Muscle layer of duodenum (tissue), 2 donors: Measurements from ENCODE around the gene EIF4E2.

Source experiments
- H3K27ac ChIP-seq: one replicate; pipeline ENCODE4 v1.7.0; 2013; ENCODE audit warnings: mild to moderate bottlenecking, low read length
- H3K27me3 ChIP-seq: one replicate; pipeline ENCODE4 v1.7.0; 2013; ENCODE audit warnings: low read depth, mild to moderate bottlenecking, control low read depth, low read length
- H3K36me3 ChIP-seq, 2 donors: one replicate each; pipeline ENCODE4 v1.7.0; 2013; ENCODE audit warnings: low read length in 2 of 2, control low read depth in 1 of 2, mild to moderate bottlenecking in 1 of 2; ENCODE audit not compliant: insufficient read depth in 2 of 2, control insufficient read depth in 1 of 2
- H3K4me1 ChIP-seq, 2 donors: one replicate each; pipeline ENCODE4 v1.7.0; 2013; ENCODE audit warnings: low read length in 2 of 2, mild to moderate bottlenecking in 2 of 2, control low read depth in 1 of 2, moderate library complexity in 1 of 2; ENCODE audit not compliant: insufficient read depth in 2 of 2, control insufficient read depth in 1 of 2
- H3K4me3 ChIP-seq, 2 donors: one replicate each; pipeline ENCODE4 v1.7.0; 2013; ENCODE audit warnings: low read length in 2 of 2, low read depth in 1 of 2, mild to moderate bottlenecking in 1 of 2
- H3K9me3 ChIP-seq, 2 donors: one replicate each; pipeline ENCODE4 v1.7.0; 2013; ENCODE audit warnings: low read length in 2 of 2, control low read depth in 1 of 2, mild to moderate bottlenecking in 1 of 2; ENCODE audit not compliant: control insufficient read depth in 1 of 2
- donor health status: healthy.

Gene EIF4E2

DNA sequence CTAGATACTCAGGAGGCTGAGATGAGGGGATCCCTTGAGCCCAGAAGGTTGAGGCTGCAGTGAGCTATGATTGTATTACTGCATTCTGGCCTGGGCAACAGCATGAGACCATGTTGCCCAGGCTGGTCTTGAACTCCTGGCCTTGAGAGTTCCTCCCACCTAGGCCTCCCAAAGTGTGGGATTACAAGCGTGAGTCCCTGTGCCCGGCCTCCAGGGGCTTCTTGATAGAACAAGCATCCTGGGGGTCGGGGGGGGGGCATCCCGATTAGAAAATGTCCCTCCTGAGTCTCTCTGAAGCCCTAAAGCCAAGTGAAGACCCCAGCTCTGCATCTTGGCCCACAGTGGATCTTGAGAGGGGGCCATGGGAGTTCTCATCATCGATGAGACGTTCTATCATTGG is 60.6 kb downstream of the EIF4E2 start:
- Histone ChIP-seq H3K4me3 (no peak overlapping the region), H3K9me3 (no peaks in the 10 kb centered on the region), H3K36me3 (no peaks in the 10 kb centered on the region), H3K4me1 (no peaks in the 10 kb centered on the region), H3K27ac (no peak overlapping the region), H3K27me3 (no peaks in the 10 kb centered on the region)

DNA sequence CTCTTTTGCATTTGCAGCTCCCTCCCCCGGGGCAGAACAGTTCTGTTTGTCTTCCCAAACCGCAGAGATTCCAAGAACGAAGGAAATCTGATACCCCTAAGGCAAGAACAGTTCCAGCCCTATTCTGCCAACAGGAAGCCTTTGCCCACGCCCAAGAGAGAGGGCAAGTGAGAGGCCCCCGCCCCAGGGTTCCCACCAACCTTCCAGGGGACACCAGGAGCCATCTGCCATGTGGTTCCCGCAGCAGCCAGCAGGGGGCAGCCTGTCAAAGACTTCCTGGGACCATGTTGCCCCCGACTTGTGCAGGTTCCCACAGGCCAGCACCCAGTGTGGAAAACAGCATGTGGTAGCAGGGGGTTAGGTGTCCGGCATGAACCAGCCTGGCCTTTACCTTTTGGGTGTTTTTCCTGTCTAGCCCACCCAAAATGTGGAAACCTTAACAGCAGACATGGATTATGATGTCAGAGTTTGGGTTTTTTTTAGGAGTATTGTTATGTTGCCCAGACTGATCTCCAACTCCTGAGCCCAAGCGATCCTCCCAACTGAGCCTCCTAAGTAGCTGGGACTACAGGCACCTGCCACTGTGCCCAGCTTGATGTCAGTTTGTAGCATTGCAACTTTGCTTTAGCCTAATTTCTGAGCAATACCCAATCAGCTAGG is 61.2 kb downstream of the EIF4E2 start:
- H3K36me3 ChIP-seq, result no peaks in the 10 kb centered on the region
- no peaks in the 10 kb centered on the region for H3K9me3 ChIP-seq
- H3K27me3 ChIP-seq, result no peaks in the 10 kb centered on the region
- no peaks in the 10 kb centered on the region for H3K4me1 ChIP-seq
- no peak overlapping the region for H3K4me3 ChIP-seq
- H3K27ac ChIP-seq, result no peak overlapping the region

DNA sequence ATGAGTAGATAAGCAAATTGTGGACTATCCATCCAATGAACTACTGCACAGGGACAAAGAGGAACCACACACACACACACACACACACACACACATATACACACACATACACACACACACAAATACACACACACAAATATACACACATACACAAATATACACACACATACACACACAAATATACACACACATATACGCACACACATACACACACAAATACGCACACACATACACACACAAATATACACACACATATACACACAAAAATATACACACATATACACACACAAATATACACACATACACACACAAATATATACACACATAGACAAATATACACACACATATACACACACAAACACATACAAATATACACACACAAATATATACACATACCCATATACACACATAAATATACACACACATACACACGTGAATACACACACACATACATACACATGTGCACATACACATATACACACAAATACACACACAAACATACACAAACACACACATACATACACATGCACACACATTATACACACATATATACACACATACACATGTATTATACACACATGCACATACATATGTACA is 63.1 kb downstream of the EIF4E2 start:
- Histone ChIP-seq H3K36me3 (no peaks in the 10 kb centered on the region), H3K4me1 (no peaks in the 10 kb centered on the region), H3K27ac (no peak overlapping the region), H3K27me3 (no peaks in the 10 kb centered on the region), H3K4me3 (no peak overlapping the region), H3K9me3 (no peaks in the 10 kb centered on the region)

DNA sequence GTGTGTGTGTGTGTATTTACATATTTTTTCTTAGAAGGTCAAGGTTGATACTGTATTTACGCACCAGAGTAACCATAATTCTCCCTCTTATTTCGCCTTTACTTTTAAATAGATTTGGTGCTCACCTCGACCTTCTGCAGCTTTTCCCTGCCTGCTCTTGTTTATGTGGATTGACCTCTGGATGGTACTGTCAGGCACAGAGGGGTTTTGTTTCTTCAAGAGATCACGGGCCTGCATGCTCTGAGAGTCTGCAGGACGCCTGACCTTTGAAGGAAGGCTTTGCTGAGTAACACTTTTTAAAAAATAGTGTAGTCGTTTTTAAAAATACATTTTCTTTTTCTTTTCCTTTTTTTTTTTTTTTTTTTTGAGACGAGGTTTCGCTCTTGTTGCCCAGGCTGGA is 64.8 kb downstream of the EIF4E2 start:
- Histone ChIP-seq H3K9me3 (no peaks in the 10 kb centered on the region), H3K4me1 (no peaks in the 10 kb centered on the region), H3K27me3 (no peaks in the 10 kb centered on the region), H3K36me3 (no peaks in the 10 kb centered on the region), H3K27ac (no peak overlapping the region), H3K4me3 (no peak overlapping the region)
